Panc1 (cell line): Measurements from ENCODE around the gene IFITM1. TPM values are rescaled to one million over a fixed set of nuclear protein-coding genes. Genes with fewer than 3 reads are reported as not detected.
A peak's percentile ranks its signal among the peaks of the same experiment; 100 is the strongest.

ENCODE experiments used
- ATAC-seq: fragments of 200-7000 bp; cut with Tn5 transposase; 2 replicates; pipeline ENCODE4 v1.9.1; 2020; ENCODE audit warnings: mild to moderate bottlenecking, moderate library complexity
- BruUV-seq: library from RNA; stranded (reverse); fragments of 400-500 nt; replicated peaks from 2 replicates; lab custom pipeline; 2021; lab: Mats Ljungman, UMichigan
- CTCF ChIA-PET: fragments of 300-600 bp; sonication (Branson Sonifier 250); formaldehyde crosslinking; loops from one replicate; lab custom pipeline; 2022; ENCODE audit warnings: antibody characterized with exemption; lab: Charles Lee
- POLR2A ChIA-PET: fragments of 300-600 bp; sonication (Branson Sonifier 250); formaldehyde crosslinking; loops from one replicate; lab custom pipeline; 2022; ENCODE audit warnings: antibody characterized with exemption; lab: Charles Lee
- DNase-seq: peaks from one replicate; pipeline ENCODE4 v3.0.0-alpha.2; 2010; ENCODE audit warnings: low read depth, low spot score
- H3K27ac ChIP-seq: 2 replicates; pipeline ENCODE4 v1.5.1; 2011; ENCODE audit warnings: mild to moderate bottlenecking, low read length, inconsistent platforms
- H3K27me3 ChIP-seq: fragments of 200-500 bp; sonication (Bioruptor generic); 2 replicates; pipeline ENCODE4 v1.6.0; 2014; ENCODE audit warnings: low read length, inconsistent platforms; ENCODE audit not compliant: control insufficient read depth, insufficient read depth
- H3K36me3 ChIP-seq: fragments of 200-500 bp; sonication (Bioruptor generic); 2 replicates; pipeline ENCODE4 v1.5.1; 2014; ENCODE audit warnings: inconsistent platforms, mild to moderate bottlenecking, low read length, moderate library complexity; ENCODE audit not compliant: control insufficient read depth, insufficient read depth
- H3K4me1 ChIP-seq: 2 replicates; pipeline ENCODE4 v1.5.1; 2011; ENCODE audit warnings: inconsistent platforms, mild to moderate bottlenecking, low read length, moderate library complexity; ENCODE audit not compliant: control insufficient read depth, insufficient read depth
- H3K4me3 ChIP-seq, 2 experiments: 2 replicates each; pipeline ENCODE4 v1.5.1; 2011 to 2012; ENCODE audit warnings: low read depth in 2 of 2, low read length in 2 of 2, mild to moderate bottlenecking in 2 of 2, inconsistent platforms in 1 of 2, moderate library complexity in 1 of 2
- H3K9me3 ChIP-seq: fragments of 200-500 bp; sonication (Bioruptor generic); 2 replicates; pipeline ENCODE4 v1.5.1; 2014; ENCODE audit warnings: low read depth, mild to moderate bottlenecking, inconsistent platforms, low read length, moderate library complexity; ENCODE audit not compliant: control insufficient read depth, insufficient read depth
- POLR2AphosphoS5 ChIP-seq: IDR thresholded peaks from 2 replicates; pipeline ENCODE4 v1.6.1; 2012; ENCODE audit warnings: mild to moderate bottlenecking, low read depth, low read length, moderate library complexity
- SIN3A ChIP-seq: IDR thresholded peaks from 2 replicates; pipeline ENCODE4 v1.6.1; 2012; ENCODE audit warnings: low read depth, mild to moderate bottlenecking, low read length, moderate library complexity, borderline replicate concordance; ENCODE audit not compliant: insufficient read depth
- TCF7L2 ChIP-seq: IDR thresholded peaks from 2 replicates; pipeline ENCODE4 v1.6.1; 2011; ENCODE audit warnings: mild to moderate bottlenecking, low read depth, low read length, inconsistent platforms
- in situ Hi-C: cut with HindIII; loops from 2 replicates; pipeline ENCODE4 v1.10.0; 2016; ENCODE audit warnings: low sequenced_read_pairs, low pct_unique_long_range_greater_than_20kb
- intact Hi-C: fragments of 100-400 bp; cut with micrococcal nuclease; formaldehyde crosslinking; loops from one replicate; pipeline ENCODE4 v1.10.0; 2022; ENCODE audit not compliant: unreplicated experiment
- total RNA-seq: library from RNA; stranded (reverse); gene quantifications from one replicate; pipeline ENCODE4 v1.2.1, GENCODE V29; 2021; ENCODE audit not compliant: unreplicated experiment
- TF ChIP-seq, protein P1 (sequence below): fragments of 450-650 bp; IDR thresholded peaks from 2 replicates; pipeline ENCODE4 v1.5.1; 2017; ENCODE audit warnings: mild to moderate bottlenecking
- TF ChIP-seq, protein P2 (sequence below), 2 experiments: IDR thresholded peaks; 2 replicates each; pipeline ENCODE4 v1.6.1; 2011 to 2012; ENCODE audit warnings: low read depth in 2 of 2, control low read depth in 1 of 2, low read length in 1 of 2, mild to moderate bottlenecking in 1 of 2, moderate library complexity in 1 of 2; ENCODE audit not compliant: insufficient read depth in 1 of 2

Gene IFITM1
- total RNA-seq, 1 experiment from 2014 or later, result 66.3 TPM

DNA sequence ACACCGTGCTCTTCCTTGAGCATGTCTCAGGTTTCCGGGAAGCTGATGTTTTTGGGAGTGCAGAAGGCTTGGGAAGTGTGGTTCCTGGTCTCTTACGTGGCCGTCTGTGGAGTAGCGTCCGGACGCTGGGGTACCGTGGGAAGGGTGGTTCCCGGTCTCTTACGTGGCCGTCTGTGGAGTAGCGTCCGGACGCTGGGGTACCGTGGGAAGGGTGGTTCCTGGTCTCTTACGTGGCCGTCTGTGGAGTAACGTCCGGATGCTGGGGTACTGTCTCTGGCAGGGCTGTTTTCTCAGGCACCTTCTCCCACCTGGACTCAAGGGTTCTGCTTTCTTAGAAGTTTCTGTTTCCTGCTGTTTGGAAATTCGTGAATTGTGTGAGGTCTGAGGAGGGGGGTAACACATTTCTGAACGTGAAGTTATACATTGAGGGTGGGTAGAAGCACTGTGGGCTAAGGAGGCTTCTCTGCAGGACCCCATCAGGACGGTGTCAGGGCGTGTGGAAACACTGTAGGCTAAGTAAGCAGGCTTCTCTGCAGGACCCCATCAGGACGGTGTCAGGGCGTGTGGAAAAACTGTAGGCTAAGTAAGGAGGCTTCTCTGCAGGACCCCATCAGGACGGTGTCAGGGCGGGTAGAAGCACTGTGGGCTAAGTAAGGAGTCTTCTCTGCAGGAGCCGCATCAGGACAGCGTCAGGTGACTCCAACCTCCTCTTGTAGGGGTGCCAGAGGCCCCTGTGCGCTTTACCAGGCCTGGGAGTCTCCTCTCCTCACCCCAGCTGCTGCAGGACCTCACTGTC is 12.2 kb downstream of the IFITM1 start:
- no TSS peak for BruUV-seq
- Histone ChIP-seq H3K27ac (peak overlapping the region; percentile 62), H3K4me1 (peaks cover 32% of the 10 kb centered on the region), H3K27me3 (no peaks in the 10 kb centered on the region), H3K9me3 (no peaks in the 10 kb centered on the region), H3K36me3 (no peaks in the 10 kb centered on the region), H3K4me3 (no peak overlapping the region)
- ChIA-PET CTCF (no interaction called here), POLR2A (interaction anchor here (0.8 kb wide), 1 partner anchor 78 kb away, joined by 5 read pairs; no protein-coding TSS in a partner anchor)
- DNase-seq (no peak), ATAC-seq (peak; percentile 48)
- intact Hi-C loops (no loop called here), in situ Hi-C loops (no loop called here)
- no peak for TF ChIP-seq TCF7L2
- TF ChIP-seq, protein P1, sequence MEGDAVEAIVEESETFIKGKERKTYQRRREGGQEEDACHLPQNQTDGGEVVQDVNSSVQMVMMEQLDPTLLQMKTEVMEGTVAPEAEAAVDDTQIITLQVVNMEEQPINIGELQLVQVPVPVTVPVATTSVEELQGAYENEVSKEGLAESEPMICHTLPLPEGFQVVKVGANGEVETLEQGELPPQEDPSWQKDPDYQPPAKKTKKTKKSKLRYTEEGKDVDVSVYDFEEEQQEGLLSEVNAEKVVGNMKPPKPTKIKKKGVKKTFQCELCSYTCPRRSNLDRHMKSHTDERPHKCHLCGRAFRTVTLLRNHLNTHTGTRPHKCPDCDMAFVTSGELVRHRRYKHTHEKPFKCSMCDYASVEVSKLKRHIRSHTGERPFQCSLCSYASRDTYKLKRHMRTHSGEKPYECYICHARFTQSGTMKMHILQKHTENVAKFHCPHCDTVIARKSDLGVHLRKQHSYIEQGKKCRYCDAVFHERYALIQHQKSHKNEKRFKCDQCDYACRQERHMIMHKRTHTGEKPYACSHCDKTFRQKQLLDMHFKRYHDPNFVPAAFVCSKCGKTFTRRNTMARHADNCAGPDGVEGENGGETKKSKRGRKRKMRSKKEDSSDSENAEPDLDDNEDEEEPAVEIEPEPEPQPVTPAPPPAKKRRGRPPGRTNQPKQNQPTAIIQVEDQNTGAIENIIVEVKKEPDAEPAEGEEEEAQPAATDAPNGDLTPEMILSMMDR, result no peak
- TF ChIP-seq, protein P2, sequence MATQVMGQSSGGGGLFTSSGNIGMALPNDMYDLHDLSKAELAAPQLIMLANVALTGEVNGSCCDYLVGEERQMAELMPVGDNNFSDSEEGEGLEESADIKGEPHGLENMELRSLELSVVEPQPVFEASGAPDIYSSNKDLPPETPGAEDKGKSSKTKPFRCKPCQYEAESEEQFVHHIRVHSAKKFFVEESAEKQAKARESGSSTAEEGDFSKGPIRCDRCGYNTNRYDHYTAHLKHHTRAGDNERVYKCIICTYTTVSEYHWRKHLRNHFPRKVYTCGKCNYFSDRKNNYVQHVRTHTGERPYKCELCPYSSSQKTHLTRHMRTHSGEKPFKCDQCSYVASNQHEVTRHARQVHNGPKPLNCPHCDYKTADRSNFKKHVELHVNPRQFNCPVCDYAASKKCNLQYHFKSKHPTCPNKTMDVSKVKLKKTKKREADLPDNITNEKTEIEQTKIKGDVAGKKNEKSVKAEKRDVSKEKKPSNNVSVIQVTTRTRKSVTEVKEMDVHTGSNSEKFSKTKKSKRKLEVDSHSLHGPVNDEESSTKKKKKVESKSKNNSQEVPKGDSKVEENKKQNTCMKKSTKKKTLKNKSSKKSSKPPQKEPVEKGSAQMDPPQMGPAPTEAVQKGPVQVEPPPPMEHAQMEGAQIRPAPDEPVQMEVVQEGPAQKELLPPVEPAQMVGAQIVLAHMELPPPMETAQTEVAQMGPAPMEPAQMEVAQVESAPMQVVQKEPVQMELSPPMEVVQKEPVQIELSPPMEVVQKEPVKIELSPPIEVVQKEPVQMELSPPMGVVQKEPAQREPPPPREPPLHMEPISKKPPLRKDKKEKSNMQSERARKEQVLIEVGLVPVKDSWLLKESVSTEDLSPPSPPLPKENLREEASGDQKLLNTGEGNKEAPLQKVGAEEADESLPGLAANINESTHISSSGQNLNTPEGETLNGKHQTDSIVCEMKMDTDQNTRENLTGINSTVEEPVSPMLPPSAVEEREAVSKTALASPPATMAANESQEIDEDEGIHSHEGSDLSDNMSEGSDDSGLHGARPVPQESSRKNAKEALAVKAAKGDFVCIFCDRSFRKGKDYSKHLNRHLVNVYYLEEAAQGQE (IDR thresholded peaks at IDR 0.05; ENCODE audit: insufficient read depth in 1 of 2, low read depth in 2 of 2, low read length in 1 of 2), result no peak
- no peak for TF ChIP-seq SIN3A
- TF ChIP-seq POLR2AphosphoS5, result no peak

DNA sequence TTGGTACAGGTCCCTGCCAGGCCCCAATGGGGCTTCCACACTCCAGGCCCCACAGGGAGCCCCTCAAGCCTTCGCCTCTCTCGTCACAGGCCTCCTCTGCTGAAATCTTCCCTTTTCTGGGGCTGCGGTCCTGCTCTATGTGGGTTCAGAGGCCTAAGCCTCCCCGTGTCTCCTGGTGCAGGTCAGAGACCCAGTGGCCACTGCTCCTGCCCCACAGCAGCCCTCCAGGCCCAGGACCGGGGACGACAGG is 12.7 kb downstream of the IFITM1 start:
- H3K4me3 ChIP-seq, result no peak overlapping the region
- POLR2A ChIA-PET, result no interaction called here
- peaks cover 32% of the 10 kb centered on the region for H3K4me1 ChIP-seq
- CTCF ChIA-PET, result no interaction called here
- no peaks in the 10 kb centered on the region for H3K36me3 ChIP-seq
- no peak for DNase-seq
- ATAC-seq, result no peak; the same call in 1 of the 2 replicates
- intact Hi-C loops (no loop called here), in situ Hi-C loops (no loop called here)
- H3K27ac ChIP-seq, result peak overlapping the region; percentile 62
- H3K27me3 ChIP-seq, result no peaks in the 10 kb centered on the region
- TF ChIP-seq, protein P1, result no peak
- TF ChIP-seq, protein P2 (IDR thresholded peaks at IDR 0.05; ENCODE audit: insufficient read depth in 1 of 2, low read depth in 2 of 2, low read length in 1 of 2), result no peak
- TF ChIP-seq SIN3A (no peak), TCF7L2 (no peak), POLR2AphosphoS5 (no peak)
- no peaks in the 10 kb centered on the region for H3K9me3 ChIP-seq
- no TSS peak for BruUV-seq
